Thyroid gland (tissue), 4 donors: ENCODE measurements around the gene CMSS1.

Experiments used
- POLR2A ChIP-seq, 2 donors: fragments of 450-650 bp; IDR thresholded peaks; one replicate each; pipeline ENCODE4 v1.6.1; 2017; ENCODE audit warnings: antibody characterized with exemption in 2 of 2, mild to moderate bottlenecking in 2 of 2, moderate library complexity in 1 of 2
- TF ChIP-seq, protein P1 (sequence below), 6 experiments: fragments of 200-600 bp in 3 of 6; fragments of 450-650 bp in 3 of 6; sonication (generic) in 3 of 6; IDR thresholded peaks; one replicate each; pipeline ENCODE4 v1.5.1; 2016 to 2019; ENCODE audit warnings: antibody characterized with exemption in 6 of 6, mild to moderate bottlenecking in 2 of 6, inconsistent platforms in 1 of 6, moderate library complexity in 1 of 6

DNA sequence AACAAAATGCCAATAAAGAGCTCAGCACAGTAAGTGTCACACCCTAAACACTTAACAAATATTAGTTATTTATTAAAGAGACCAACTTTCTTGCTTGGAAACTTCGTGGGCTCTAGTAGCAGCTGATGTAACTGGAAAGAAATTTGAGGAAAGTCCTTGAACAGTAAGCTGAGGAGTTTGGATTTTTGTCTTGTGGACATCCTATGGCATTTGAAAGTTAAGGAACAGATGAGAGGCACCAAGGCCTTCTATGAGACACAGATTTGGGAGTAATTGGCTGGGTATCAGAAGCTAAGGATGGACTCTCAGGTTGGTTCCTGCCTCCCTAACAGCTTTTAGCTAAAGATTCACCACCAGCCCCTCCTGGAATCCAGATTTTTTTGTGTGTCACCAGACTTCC lies 356.3 kb downstream of the CMSS1 start:
- TF ChIP-seq POLR2A (IDR thresholded peaks at IDR 0.05) = no peak
- TF ChIP-seq, protein P1, sequence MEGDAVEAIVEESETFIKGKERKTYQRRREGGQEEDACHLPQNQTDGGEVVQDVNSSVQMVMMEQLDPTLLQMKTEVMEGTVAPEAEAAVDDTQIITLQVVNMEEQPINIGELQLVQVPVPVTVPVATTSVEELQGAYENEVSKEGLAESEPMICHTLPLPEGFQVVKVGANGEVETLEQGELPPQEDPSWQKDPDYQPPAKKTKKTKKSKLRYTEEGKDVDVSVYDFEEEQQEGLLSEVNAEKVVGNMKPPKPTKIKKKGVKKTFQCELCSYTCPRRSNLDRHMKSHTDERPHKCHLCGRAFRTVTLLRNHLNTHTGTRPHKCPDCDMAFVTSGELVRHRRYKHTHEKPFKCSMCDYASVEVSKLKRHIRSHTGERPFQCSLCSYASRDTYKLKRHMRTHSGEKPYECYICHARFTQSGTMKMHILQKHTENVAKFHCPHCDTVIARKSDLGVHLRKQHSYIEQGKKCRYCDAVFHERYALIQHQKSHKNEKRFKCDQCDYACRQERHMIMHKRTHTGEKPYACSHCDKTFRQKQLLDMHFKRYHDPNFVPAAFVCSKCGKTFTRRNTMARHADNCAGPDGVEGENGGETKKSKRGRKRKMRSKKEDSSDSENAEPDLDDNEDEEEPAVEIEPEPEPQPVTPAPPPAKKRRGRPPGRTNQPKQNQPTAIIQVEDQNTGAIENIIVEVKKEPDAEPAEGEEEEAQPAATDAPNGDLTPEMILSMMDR (IDR thresholded peaks at IDR 0.05) = no peak
